K562 (cell line): Measurements from ENCODE around the gene CLEC4F. TPM values are rescaled to one million over a fixed set of nuclear protein-coding genes. Genes with fewer than 3 reads are reported as not detected.

Experiments
- ATAC-seq: fragments of 200-7000 bp; cut with Tn5 transposase; 3 replicates; pipeline ENCODE4 v1.9.1; 2020; ENCODE audit warnings: moderate library complexity
- BruUV-seq: library from RNA; stranded (reverse); fragments of 400-500 nt; replicated peaks from 2 replicates; lab custom pipeline; 2021; lab: Mats Ljungman, UMichigan
- CTCF ChIA-PET: fragments of 300-600 bp; formaldehyde crosslinking; extraction: SDS; loops from one replicate; lab custom pipeline; 2021; ENCODE audit warnings: low intra/inter-chr PET ratio; lab: Yijun Ruan, JAX
- POLR2A ChIA-PET: fragments of 300-600, 350-650 bp; sonication (Branson Sonifier 250); formaldehyde crosslinking; extraction: SDS; loops from one replicate; lab custom pipeline; 2021; ENCODE audit warnings: antibody characterized with exemption, inconsistent platforms; lab: Yijun Ruan, JAX
- DNase-seq, 4 experiments: peaks; one replicate each; pipeline versions ENCODE4 v3.0.0 to v3.0.0-alpha.2; 2011 to 2018; ENCODE audit warnings: low spot score in 3 of 4, mixed read lengths in 3 of 4; ENCODE audit errors: extremely low read depth in 1 of 4
- FAIRE-seq: peaks from 2 replicates; lab custom pipeline; 2011; peaks lifted over from hg19 to GRCh38; lab: Jason Lieb, UNC
- H2AFZ ChIP-seq: 2 replicates; pipeline ENCODE4 v1.6.0; 2011; ENCODE audit warnings: low read depth, low read length, control low read depth, inconsistent platforms
- H3K27ac ChIP-seq: fragments of 200-600 bp; 3 replicates; pipeline ENCODE4 v1.8.0; 2011; ENCODE audit warnings: low read depth, mild to moderate bottlenecking, control low read depth, inconsistent platforms, low read length, moderate library complexity, mixed read lengths; ENCODE audit errors: extremely low read depth
- H3K27me3 ChIP-seq, 2 experiments: fragments of 300-600 bp in 1 of 2; 2 replicates in 1 of 2; 3 replicates in 1 of 2; pipeline versions ENCODE4 v1.6.0 to v1.8.0; 2011; ENCODE audit warnings: inconsistent platforms in 2 of 2, low read length in 2 of 2, mild to moderate bottlenecking in 1 of 2, mixed read lengths in 1 of 2, moderate library complexity in 1 of 2; ENCODE audit not compliant: control insufficient read depth in 2 of 2, insufficient read depth in 2 of 2
- H3K36me3 ChIP-seq: fragments of 300-600 bp; 3 replicates; pipeline ENCODE4 v1.8.0; 2011; ENCODE audit warnings: mild to moderate bottlenecking, low read length, inconsistent platforms; ENCODE audit not compliant: control insufficient read depth, insufficient read depth
- H3K4me1 ChIP-seq, 2 experiments: fragments of 200-600 bp in 1 of 2; replicated peaks in 1 of 2; 2 replicates in 1 of 2; 3 replicates in 1 of 2; pipeline versions ENCODE4 v1.5.1 to v1.8.0; 2011; ENCODE audit warnings: inconsistent platforms in 2 of 2, low read length in 2 of 2, mild to moderate bottlenecking in 1 of 2, mixed read lengths in 1 of 2, moderate library complexity in 1 of 2; ENCODE audit not compliant: control insufficient read depth in 2 of 2, insufficient read depth in 2 of 2
- H3K4me2 ChIP-seq: 2 replicates; pipeline ENCODE4 v1.6.1; 2011; ENCODE audit warnings: low read length, control low read depth, inconsistent platforms, mixed read lengths; ENCODE audit not compliant: insufficient read depth
- H3K4me3 ChIP-seq: fragments of 200-600 bp; sonication (generic), shearing (Covaris generic); 2 replicates; pipeline ENCODE4 v1.5.1; 2016; ENCODE audit warnings: control low read depth, inconsistent platforms
- H3K79me2 ChIP-seq: fragments of 200-600 bp; 3 replicates; pipeline ENCODE4 v1.8.0; 2011; ENCODE audit warnings: low read length, inconsistent platforms; ENCODE audit not compliant: control insufficient read depth, insufficient read depth
- H3K9ac ChIP-seq, 2 experiments: 2 replicates each; pipeline versions ENCODE4 v1.6.0 to v1.6.1; 2011; ENCODE audit warnings: low read depth in 2 of 2, low read length in 2 of 2, control low read depth in 1 of 2, inconsistent platforms in 1 of 2, mild to moderate bottlenecking in 1 of 2, mixed read lengths in 1 of 2; ENCODE audit not compliant: insufficient read depth in 1 of 2
- H3K9me1 ChIP-seq: one replicate; pipeline ENCODE4 v1.6.0; 2011; ENCODE audit warnings: inconsistent platforms, mild to moderate bottlenecking, low read length, moderate library complexity; ENCODE audit not compliant: control insufficient read depth, insufficient read depth
- H3K9me3 ChIP-seq: replicated peaks from 2 replicates; pipeline ENCODE4 v1.5.1; 2011; ENCODE audit warnings: low read depth, low read length, inconsistent platforms; ENCODE audit not compliant: control insufficient read depth, insufficient read depth
- H4K20me1 ChIP-seq: replicated peaks from 2 replicates; pipeline ENCODE4 v1.6.1; 2011; ENCODE audit warnings: low read length, inconsistent platforms, mixed read lengths; ENCODE audit not compliant: control insufficient read depth, insufficient read depth
- CTBP1 ChIP-seq: fragments of 450-650 bp; IDR thresholded peaks from 2 replicates; pipeline ENCODE4 v1.6.1; 2016; ENCODE audit warnings: borderline replicate concordance
- NUFIP1 ChIP-seq: fragments of 450-650 bp; IDR thresholded peaks from 2 replicates; pipeline ENCODE4 v1.6.1; 2018; ENCODE audit not compliant: partially characterized antibody
- SNAPC5 ChIP-seq: fragments of 250-450 bp; sonication (Bioruptor Pico); IDR thresholded peaks from 2 replicates; pipeline ENCODE4 v1.8.0; 2021; ENCODE audit warnings: moderate library complexity, mild to moderate bottlenecking, inconsistent platforms
- TFE3 ChIP-seq: fragments of 450-650 bp; formaldehyde crosslinking; IDR thresholded peaks from 2 replicates; pipeline ENCODE4 v1.4.0; 2020; ENCODE audit warnings: mild to moderate bottlenecking, mixed read lengths
- ZC3H4 ChIP-seq: sonication (generic); formaldehyde crosslinking; IDR thresholded peaks from 2 replicates; pipeline ENCODE4 v1.9.0; 2021; ENCODE audit warnings: missing genetic modification reagents, borderline replicate concordance
- WGBS: fragments of 100-300 bp; shearing (Covaris generic); methylation state at CpG from one replicate; pipeline ENCODE4 v1.1.6; 2016; ENCODE audit warnings: low coverage, mixed read lengths; ENCODE audit not compliant: insufficient coverage; ENCODE audit errors: missing lambda C conversion rate; 5-methylcytosine and 5-hydroxymethylcytosine counted together
- in situ Hi-C: fragments of 300-500 bp; cut with MboI; formaldehyde crosslinking; loops from 4 replicates; pipeline ENCODE4 v1.15.0; 2018; ENCODE audit warnings: inconsistent platforms, mixed read lengths
- intact Hi-C: fragments of 100-400 bp; cut with micrococcal nuclease; formaldehyde crosslinking; loops from 2 replicates; pipeline ENCODE4 v1.14.2; 2022
- polyA plus RNA-seq, 8 experiments: library from polyadenylated mRNA; depleted of rRNA in 4 of 8; stranded (reverse) in 5 of 8; unstranded in 3 of 8; fragments of >200 nt; fragmentation: Nextera tagmentation in 2 of 8; fragmentation: Illumina TruSeq in 1 of 8; extraction: Ambion mirVana in 2 of 8; extraction: Trizol in 1 of 8; gene quantifications; 2 replicates each; pipeline versions ENCODE4 v1.2.1 to v1.2.3, GENCODE V29; 2011 to 2014; ENCODE audit warnings: inconsistent platforms in 1 of 8, missing spikeins in 1 of 8
- total RNA-seq, 7 experiments: library from RNA; depleted of rRNA in 6 of 7; stranded (reverse); fragments of >200 nt in 6 of 7; fragmentation: Illumina TruSeq in 2 of 7; extraction: Trizol in 2 of 7; gene quantifications; 2 replicates each; pipeline versions ENCODE4 v1.2.1 to v1.2.3, GENCODE V29; 2011 to 2021; ENCODE audit warnings: low replicate concordance in 1 of 7

The CLEC4F gene
- total and polyA plus RNA-seq, 9 of the 15 experiments (the other 6 are each of a cell fraction or from before 2014, with no cell fraction given), result not detected

- Histone ChIP-seq H3K79me2 (no peaks in the 10 kb centered on the region), H3K9ac (no peak overlapping the region), H3K9me3 (no peaks in the 10 kb centered on the region), H3K4me3 (no peak overlapping the region), H3K4me2 (no peak overlapping the region), H3K4me1 (no peaks in the 10 kb centered on the region), H3K27me3 (peaks cover 26 to 38% of the 10 kb centered on the region in 2 experiments), H3K36me3 (no peaks in the 10 kb centered on the region), H3K9me1 (no peaks in the 10 kb centered on the region), H3K27ac (no peak overlapping the region), H2AFZ (no peak overlapping the region), H4K20me1 (0 out of 2 replicates have a peak, but pooled peaks cover 3% of the 10 kb centered on the region)
- peak; percentile 64 for TF ChIP-seq TFE3 (CRISPR knock-in tag)
- TF ChIP-seq SNAPC5, result no peak
- no peak for TF ChIP-seq ZC3H4 (CRISPR knock-in tag)
- no peak for TF ChIP-seq CTBP1
- TF ChIP-seq NUFIP1, result no peak
- FAIRE-seq (no peak), ATAC-seq (no peak), DNase-seq (no peak)
- CTCF ChIA-PET, result no interaction called here
- in situ Hi-C loops (no loop called here), intact Hi-C loops (no loop called here)
- 0% methylated on average over 5 of the region's 5 CpGs for WGBS
- POLR2A ChIA-PET, result no interaction called here
- no TSS peak for BruUV-seq
Measured at GRCh38 chr2:70806013-70806412, 14.4 kb downstream of the CLEC4F start.
